Muscle of leg (tissue), 11 donors: ENCODE data around the gene ENO3. TPM values are rescaled to one million over a fixed set of nuclear protein-coding genes. Genes with fewer than 3 reads are reported as not detected.

Source experiments
- DNase-seq: peaks from one replicate; pipeline ENCODE4 v3.0.0; 2013
- H3K27ac ChIP-seq: one replicate; pipeline ENCODE4 v1.5.1; 2013; ENCODE audit warnings: mild to moderate bottlenecking, low read length, control low read depth
- H3K27me3 ChIP-seq: one replicate; pipeline ENCODE4 v1.6.1; 2013; ENCODE audit warnings: low read length; ENCODE audit not compliant: control insufficient read depth, insufficient read depth
- H3K36me3 ChIP-seq: one replicate; pipeline ENCODE4 v1.6.1; 2013; ENCODE audit warnings: low read length; ENCODE audit not compliant: control insufficient read depth, insufficient read depth
- H3K4me1 ChIP-seq: one replicate; pipeline ENCODE4 v1.6.1; 2013; ENCODE audit warnings: low read length; ENCODE audit not compliant: control insufficient read depth, insufficient read depth
- H3K4me3 ChIP-seq: one replicate; pipeline ENCODE4 v1.5.1; 2013; ENCODE audit warnings: low read length, control low read depth
- H3K9me3 ChIP-seq: replicated peaks from 2 replicates; pipeline ENCODE4 v1.6.1; 2013; ENCODE audit warnings: low read depth, low read length; ENCODE audit not compliant: control insufficient read depth
- WGBS: methylation state at CpG from one replicate; pipeline ENCODE4 v1.1.5; 2013; ENCODE audit warnings: missing lambda C conversion rate; ENCODE audit not compliant: insufficient coverage; 5-methylcytosine and 5-hydroxymethylcytosine counted together
- polyA plus RNA-seq, 8 donors: library from polyadenylated mRNA; unstranded; fragments of 120-200 nt; gene quantifications; one replicate each; pipeline versions ENCODE4 v1.2.1 to v1.2.3, GENCODE V29; 2013; ENCODE audit warnings: inconsistent platforms in 1 of 8, low replicate concordance in 1 of 8; ENCODE audit not compliant: insufficient read length in 8 of 8, insufficient read depth in 1 of 8
- total RNA-seq: library from RNA; stranded (reverse); fragments of 120-200 nt; gene quantifications from one replicate; pipeline ENCODE4 v1.2.4, GENCODE V29; 2013

The ENO3 gene
- total and polyA plus RNA-seq, 9 donors = 815 to 2,459 (median 1,704) TPM

GRCh38 chr17:4986403-4986802 is 35.5 kb downstream of the ENO3 start:
- H3K27me3 ChIP-seq = no peaks in the 10 kb centered on the region
- peak overlapping the region; percentile 96 for H3K27ac ChIP-seq
- no peaks in the 10 kb centered on the region for H3K9me3 ChIP-seq
- H3K4me1 ChIP-seq = peaks cover 28% of the 10 kb centered on the region
- H3K36me3 ChIP-seq = peaks cover 15% of the 10 kb centered on the region
- 39% methylated on average over 5 of the region's 5 CpGs for WGBS
- DNase-seq = no peak
- H3K4me3 ChIP-seq = peak overlapping the region; percentile 90

GRCh38 chr17:4986951-4987766 is 36.2 kb downstream of the ENO3 start, which contains the start of gene CAMTA2:
TSS of gene CAMTA2 (minus strand) at chr17:4987675. CDS start at chr17:4986222, 1,453 bp downstream.
- H3K36me3 ChIP-seq = peaks cover 9% of the 10 kb centered on the region
- H3K4me3 ChIP-seq = peak within 1 kb of the TSS; percentile 90
- H3K9me3 ChIP-seq = no peaks in the 10 kb centered on the region
- 1% methylated on average over 58 of the region's 78 CpGs for WGBS
- H3K4me1 ChIP-seq = peaks cover 28% of the 10 kb centered on the region
- no peaks in the 10 kb centered on the region for H3K27me3 ChIP-seq
- peak; percentile 92 for DNase-seq
- peak within 1 kb of the TSS; percentile 96 for H3K27ac ChIP-seq

- Histone ChIP-seq H3K27me3 (no peaks in the 10 kb centered on the region), H3K27ac (peak overlapping the region; percentile 96), H3K9me3 (no peaks in the 10 kb centered on the region), H3K4me1 (peaks cover 28% of the 10 kb centered on the region), H3K36me3 (peaks cover under 1% of the 10 kb centered on the region), H3K4me3 (peak overlapping the region; percentile 90)
- peak; percentile 79 for DNase-seq
- WGBS = 3% methylated on average over 20 of the region's 30 CpGs
Measured at GRCh38 chr17:4987767-4988567, 37.0 kb downstream of the ENO3 start.

- WGBS = 84% methylated on average over 4 of the region's 6 CpGs
- Histone ChIP-seq H3K27me3 (no peaks in the 10 kb centered on the region), H3K27ac (no peak overlapping the region), H3K4me3 (no peak overlapping the region), H3K4me1 (peaks cover 20% of the 10 kb centered on the region), H3K9me3 (no peaks in the 10 kb centered on the region), H3K36me3 (no peaks in the 10 kb centered on the region)
- no peak for DNase-seq
Measured at GRCh38 chr17:4994081-4994595, 43.2 kb downstream of the ENO3 start.

- WGBS = under 1% methylated on average over 93 of the region's 93 CpGs
Measured at GRCh38 chr17:4997302-4998026, 46.5 kb downstream of the ENO3 start, which contains the start of the genes INCA1 and KIF1C. TSS of gene INCA1 (minus strand) at chr17:4997522. CDS start at chr17:4994437, 3,085 bp downstream. TSS of gene KIF1C (plus strand) at chr17:4997950. CDS start at chr17:5000247, 2,297 bp downstream.

GRCh38 chr17:4998027-4998731 is 47.3 kb downstream of the ENO3 start:
- Histone ChIP-seq H3K4me3 (peak overlapping the region; percentile 85), H3K27me3 (no peaks in the 10 kb centered on the region), H3K9me3 (no peaks in the 10 kb centered on the region), H3K27ac (peak overlapping the region; percentile 65), H3K36me3 (peaks cover 26% of the 10 kb centered on the region), H3K4me1 (peaks cover 35% of the 10 kb centered on the region)
- DNase-seq = no peak
- under 1% methylated on average over 54 of the region's 55 CpGs for WGBS

More at GRCh38 chr17:4997302-4998026, 46.5 kb downstream of the ENO3 start, which contains the start of the genes INCA1 and KIF1C:
- peak; percentile 97 for DNase-seq
- Histone ChIP-seq H3K9me3 (no peaks in the 10 kb centered on the region), H3K4me1 (peaks cover 35% of the 10 kb centered on the region), H3K36me3 (peaks cover 20% of the 10 kb centered on the region), H3K4me3 (peak within 1 kb of the TSS; percentile 85), H3K27me3 (no peaks in the 10 kb centered on the region), H3K27ac (peak within 1 kb of the TSS; percentile 91)

- Histone ChIP-seq H3K27ac (peak overlapping the region; percentile 65), H3K36me3 (peaks cover 33% of the 10 kb centered on the region), H3K27me3 (no peaks in the 10 kb centered on the region), H3K9me3 (no peaks in the 10 kb centered on the region), H3K4me3 (peak overlapping the region; percentile 85), H3K4me1 (peaks cover 35% of the 10 kb centered on the region)
- 15% methylated on average over 10 of the region's 14 CpGs for WGBS
- no peak for DNase-seq
Measured at GRCh38 chr17:4998732-4999429, 48.0 kb downstream of the ENO3 start.

GRCh38 chr17:4999430-5000093 is 48.6 kb downstream of the ENO3 start:
- no peak for DNase-seq
- Histone ChIP-seq H3K27ac (peak overlapping the region; percentile 65), H3K4me1 (peaks cover 35% of the 10 kb centered on the region), H3K36me3 (peaks cover 40% of the 10 kb centered on the region), H3K9me3 (no peaks in the 10 kb centered on the region), H3K27me3 (no peaks in the 10 kb centered on the region), H3K4me3 (peak overlapping the region; percentile 85)
- 52% methylated on average over 10 of the region's 12 CpGs for WGBS
